NCI-H446 treated with DMSO at 0.1 percent for 48 hours (cell line): ENCODE data around the gene CELA2B.
A peak's percentile ranks its signal among the peaks of the same experiment; 100 is the strongest.
"Not testable (repeated sequence)": the region's sequence is repeated elsewhere in the genome, so short reads cannot be mapped to it uniquely, and the experiment has no call there.

Experiments
- DNase-seq: peaks from one replicate; lab custom pipeline; 2025; lab: John Stamatoyannopoulos, UW

CELA2B gene

GRCh38 chr1:15445390-15446122, 30.3 kb upstream of the CELA2B start:
- DNase-seq = no peak

DNA sequence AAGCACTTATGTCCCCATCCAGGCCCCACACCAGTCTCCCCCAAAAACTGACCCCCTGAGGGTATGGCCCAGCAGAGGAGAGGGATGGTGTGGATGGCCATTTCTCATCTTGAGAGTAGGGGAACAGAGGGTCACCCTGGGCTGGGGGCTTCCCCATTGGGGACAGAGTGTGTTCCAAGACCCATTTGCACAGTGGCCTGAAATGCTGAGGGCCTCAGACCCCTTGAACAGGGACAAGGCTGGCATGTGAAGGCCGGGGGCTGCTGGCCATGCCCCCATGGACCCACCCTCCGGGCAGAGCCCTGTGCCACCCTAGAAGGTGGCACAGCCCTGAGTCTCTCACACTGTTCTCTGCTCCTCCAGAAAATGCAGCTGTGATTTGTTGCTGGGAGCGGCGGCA, 29.7 kb upstream of the CELA2B start:
- DNase-seq = no peak

DNA sequence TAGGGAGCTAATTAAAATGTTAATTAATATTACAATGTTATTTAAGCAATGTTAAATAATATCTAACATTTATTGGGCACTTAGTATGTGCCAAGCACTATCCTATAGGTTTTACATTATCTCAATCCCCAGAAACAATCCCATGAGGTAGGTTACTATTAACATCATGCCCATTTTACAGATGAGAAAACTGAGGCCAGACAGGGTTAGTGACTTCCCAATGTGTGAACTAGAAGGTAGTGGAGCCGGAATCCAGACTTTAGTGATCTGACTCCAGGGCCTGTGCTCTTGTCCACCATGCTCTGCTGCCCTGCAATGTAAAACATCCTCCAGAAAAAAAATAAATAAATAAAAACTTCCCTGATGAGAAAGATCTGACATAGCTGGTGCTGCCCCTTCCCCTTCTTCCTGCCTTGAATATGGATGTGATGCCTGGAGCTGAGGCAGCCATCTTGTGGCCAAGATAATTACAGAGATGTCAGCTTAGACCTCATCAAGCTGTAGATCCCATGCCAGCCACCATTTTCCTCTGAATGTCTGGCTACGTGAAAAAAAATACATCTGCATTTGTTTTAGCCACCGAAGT, 26.9 kb upstream of the CELA2B start:
- no peak for DNase-seq

DNA sequence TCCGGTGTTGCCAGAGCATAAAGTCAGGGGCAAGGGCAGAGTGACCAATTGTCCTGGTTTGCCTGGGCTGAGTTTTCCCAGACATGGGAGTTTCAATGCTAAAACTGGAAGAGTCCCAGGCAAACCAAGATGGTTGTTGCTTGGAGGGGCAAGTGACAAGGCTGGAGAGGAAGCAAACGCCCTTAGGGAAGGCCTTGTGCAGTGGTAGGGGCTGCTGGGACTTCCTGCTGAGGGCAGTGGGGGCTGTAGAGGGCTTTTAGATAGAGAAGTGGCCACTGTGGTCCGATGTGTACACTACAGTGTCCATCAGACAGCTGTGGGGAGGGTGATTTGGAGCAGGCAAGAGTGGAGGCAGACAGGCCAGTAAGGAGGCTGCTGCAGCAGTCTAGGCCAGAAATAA, 26.3 kb upstream of the CELA2B start:
- DNase-seq = no peak

DNA sequence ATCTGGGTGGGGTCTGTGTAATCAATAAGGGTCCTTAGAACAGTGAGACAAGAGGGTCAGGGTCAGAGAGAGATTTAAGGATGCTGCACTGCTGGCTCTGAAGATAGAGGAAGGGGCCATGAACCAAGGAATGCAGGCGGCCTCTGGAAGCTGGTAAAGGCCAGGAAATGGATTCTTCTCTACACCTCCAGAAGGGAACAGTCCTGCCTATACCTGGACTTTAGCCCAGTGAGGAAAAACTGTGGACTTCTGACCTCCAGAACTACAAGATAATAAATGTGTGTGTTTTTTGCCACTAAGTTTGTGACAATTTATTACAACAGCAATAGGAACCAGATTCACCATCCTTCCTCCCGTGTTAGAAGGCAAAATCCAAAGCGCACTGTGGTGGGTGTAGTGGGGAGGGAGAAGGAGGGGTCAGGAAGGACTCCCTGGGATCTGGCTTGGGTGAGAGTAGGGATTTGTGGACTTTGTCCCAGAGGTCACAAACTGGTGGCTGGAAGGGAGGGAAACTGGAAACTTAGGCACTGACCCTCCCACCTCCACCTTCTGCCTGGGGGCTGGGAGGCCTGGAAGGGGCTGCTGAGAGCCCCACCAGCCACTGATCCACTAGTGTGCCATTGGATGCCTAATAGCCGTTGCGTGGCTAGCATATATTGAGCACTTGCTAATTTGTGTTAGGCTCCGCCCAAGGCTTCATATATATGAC, 24.7 kb upstream of the CELA2B start:
- no peak for DNase-seq

DNA sequence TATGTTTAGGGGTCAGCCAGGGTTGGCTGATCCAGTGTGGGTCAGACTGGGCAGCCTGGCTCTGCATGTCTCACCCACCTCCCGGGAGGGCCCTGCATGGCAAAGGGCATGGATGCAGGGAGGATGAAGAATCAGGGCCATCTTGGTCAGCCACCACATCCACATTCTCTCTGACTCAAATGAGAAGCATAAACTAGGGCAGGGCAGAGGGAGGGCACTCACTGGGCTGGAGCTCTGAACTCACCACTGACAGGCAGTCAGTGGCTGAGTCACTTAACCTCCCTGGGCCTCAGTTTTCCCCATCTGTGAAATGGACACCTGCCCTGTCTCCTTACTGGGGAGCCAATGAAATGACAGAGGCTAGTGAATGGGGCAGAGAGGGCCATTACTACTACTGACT, 23.7 kb upstream of the CELA2B start:
- no peak for DNase-seq

DNA sequence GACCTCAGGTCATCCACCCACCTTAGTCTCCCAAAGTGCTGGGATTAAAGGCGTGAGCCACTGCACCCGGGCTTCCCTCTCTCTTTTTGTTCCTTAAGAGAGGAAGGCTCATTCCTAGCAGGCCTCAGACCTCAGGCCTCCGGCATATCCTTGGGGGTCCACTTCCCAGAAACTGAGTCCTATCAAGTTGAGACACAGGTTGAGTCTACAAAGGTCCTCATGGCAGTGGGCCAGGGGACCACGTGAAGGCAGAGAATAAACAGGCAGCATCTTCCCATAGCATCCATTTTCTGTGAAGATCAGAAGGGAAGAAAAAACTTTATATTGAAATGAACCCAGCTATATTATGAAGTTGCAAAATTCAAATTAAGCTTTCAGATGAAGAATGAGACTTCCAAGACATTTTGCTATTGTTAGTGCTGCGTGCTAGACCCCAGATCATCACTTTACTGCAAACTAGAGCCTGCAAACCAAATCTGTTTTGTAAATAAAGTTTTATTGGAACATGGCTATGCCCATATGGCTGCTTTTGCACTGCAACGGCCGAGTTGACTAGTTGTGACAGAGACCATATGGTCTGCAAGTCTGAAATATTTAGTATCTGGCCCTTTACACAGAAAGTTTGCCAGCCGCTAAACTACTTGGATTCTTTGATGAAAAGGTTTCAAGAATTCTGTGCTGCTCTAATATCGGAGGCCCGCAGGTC, 22.9 kb upstream of the CELA2B start:
- DNase-seq = peak; percentile 55

GRCh38 chr1:15453734-15454133, 22.2 kb upstream of the CELA2B start:
- DNase-seq = no peak

- no peak for DNase-seq
Measured at GRCh38 chr1:15454256-15454655, 21.6 kb upstream of the CELA2B start.

GRCh38 chr1:15455522-15455921, 20.4 kb upstream of the CELA2B start:
- DNase-seq = no peak

DNA sequence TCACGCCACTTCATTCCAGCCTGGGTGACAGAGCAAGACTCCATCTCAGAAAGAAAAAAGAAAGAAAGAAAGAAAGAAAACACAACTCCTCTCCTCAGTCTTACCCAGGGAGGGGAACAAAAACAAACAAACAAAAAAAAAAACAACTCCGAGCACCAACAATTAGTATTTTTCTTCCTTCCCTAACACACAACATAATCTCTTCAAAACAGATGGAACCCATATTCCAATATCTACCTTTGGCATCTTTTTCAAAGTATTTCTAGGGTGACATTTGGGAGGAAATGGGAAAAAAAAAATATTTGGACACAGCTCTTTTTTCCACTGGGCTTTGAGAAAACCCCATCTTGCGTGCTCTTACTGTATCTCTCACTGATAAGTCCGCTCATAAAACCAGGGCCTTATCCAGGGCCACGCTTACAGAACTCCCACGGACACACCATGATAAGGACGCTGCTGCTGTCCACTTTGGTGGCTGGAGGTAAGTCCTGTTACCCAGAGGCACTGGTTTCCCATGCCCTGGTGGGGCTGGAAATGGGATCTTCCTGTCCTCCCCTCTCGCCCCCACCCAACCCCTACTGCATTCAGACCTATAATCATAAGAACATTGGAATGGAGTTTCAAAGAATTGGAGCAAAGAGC, 19.5 kb upstream of the CELA2B start, which contains the start of gene CELA2A:
CELA2A (plus strand) TSS at position 420 of the 642 bp plus-strand sequence; CDS start at position 442, 22 bp downstream.
- no peak for DNase-seq

- no peak for DNase-seq
Measured at GRCh38 chr1:15457585-15457984, 18.3 kb upstream of the CELA2B start.

- not testable (repeated sequence) for DNase-seq
Measured at GRCh38 chr1:15458388-15458787, 17.5 kb upstream of the CELA2B start.

- peak; percentile 64 for DNase-seq
Measured at GRCh38 chr1:15459771-15460707, 15.9 kb upstream of the CELA2B start.

DNA sequence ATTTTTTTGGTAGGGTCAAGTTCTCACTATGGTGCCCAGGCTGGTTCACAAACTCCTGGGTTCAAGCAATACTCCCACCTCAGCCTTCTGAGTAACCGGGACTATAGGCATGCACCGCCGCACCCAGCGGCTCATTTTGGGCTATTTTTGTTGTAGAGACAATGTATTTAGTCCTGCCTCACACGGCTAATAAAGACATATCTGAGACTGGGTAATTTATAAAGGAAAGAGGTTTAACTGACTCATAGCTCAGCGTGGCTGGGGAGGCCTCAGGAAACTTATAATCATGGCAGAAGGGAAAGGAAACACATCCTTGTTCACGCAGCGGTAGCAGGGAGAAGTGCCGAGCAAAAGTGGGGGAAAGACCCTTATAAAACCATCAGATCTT, 15.2 kb upstream of the CELA2B start:
- no peak for DNase-seq

DNA sequence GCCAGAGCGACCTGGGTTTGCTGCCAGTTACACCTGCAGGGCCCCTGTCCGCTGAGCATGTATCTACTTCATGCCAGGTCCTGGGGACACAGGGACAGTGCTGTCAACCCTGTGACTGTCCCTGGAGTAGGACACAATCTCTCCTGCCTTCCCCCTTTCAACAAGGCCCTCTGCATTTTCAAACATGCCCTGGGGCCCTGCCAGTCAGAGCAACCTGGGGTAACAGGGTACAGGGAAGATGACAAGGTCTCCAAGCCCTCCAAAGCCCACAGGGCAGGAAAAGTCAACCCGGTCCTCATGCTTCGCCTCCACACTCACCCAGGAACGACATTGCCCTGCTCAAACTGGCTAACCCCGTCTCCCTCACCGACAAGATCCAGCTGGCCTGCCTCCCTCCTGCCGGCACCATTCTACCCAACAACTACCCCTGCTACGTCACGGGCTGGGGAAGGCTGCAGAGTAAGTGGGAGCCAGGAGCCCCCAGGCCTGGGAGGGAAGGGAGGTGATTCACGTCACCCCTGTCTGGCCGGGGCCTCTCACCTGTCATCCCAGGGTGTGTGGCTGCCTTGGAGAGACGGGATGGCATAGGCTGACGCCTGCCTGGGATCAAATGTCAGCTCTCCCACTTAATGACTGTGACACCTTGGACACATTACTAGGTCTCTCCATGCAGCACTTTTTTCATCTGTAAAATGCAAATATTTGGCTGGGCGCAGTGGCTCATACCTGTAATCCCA, 12.7 kb upstream of the CELA2B start:
- not testable (repeated sequence) for DNase-seq

DNA sequence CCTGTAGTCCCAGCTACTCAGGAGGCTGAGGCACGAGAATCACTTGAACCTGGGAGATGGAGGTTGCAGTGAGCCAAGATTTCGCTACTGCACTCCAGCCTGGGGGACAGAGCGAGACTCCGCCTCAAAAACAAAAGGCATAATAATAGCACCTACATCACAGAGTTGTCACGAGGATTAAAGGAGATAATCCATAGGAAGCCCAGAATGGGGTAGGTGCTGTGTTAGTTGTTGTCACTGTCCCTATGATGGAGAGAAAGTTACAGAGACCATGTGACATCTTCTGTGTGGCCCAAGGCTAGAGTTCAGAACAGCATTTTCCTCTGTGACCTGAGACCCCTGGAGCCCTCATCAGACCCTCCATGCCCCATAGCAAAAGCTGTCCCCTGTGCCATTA, 12.0 kb upstream of the CELA2B start:
- not testable (repeated sequence) for DNase-seq

DNA sequence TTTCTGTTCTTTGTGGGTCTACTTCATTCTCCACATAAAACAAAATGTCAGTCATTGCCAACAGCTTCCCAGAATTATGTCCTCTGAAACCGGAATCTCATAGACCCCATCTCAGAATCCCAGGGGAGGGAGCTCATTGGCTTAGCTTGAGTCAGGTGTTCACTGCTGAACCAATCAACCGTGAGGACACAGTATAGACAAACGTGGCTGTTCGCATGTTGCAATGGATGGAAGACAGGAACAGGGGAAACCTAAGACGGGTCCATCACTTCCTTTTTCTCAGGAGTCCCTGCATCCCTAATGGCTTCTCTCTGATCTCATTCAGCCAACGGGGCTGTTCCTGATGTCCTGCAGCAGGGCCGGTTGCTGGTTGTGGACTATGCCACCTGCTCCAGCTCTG, 10.2 kb upstream of the CELA2B start:
- no peak for DNase-seq

GRCh38 chr1:15466955-15467625, 8.8 kb upstream of the CELA2B start:
- DNase-seq = not testable (repeated sequence)

DNA sequence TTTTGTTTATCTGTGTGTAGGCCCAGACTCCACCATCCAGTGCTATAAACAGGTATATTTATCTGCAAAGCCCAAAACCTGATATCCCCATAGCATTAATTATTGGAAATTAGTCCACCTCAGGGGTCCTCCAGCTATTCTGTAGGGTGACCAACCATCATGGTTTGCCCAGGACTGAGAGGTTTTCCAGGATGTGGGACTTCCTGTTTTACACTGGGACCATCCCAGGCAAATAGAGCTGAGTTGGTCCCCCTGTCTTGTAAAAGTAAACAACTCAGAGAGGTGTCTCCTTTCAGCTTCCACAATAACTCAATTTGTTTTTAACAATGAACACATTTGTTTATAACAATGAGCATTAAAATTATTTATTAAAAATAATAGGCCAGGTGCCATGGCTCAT, 7.8 kb upstream of the CELA2B start:
- no peak for DNase-seq
